Liver (tissue), 3 donors: Measurements from ENCODE around the gene CHML.

ENCODE experiments used
- FOXA1 ChIP-seq: IDR thresholded peaks from 2 replicates; pipeline ENCODE4 v1.6.1; 2016; ENCODE audit warnings: antibody characterized with exemption
- JUND ChIP-seq, 2 donors: IDR thresholded peaks; 2 replicates each; pipeline ENCODE4 v1.6.1; 2016; ENCODE audit warnings: antibody characterized with exemption in 2 of 2
- RAD21 ChIP-seq, 2 donors: IDR thresholded peaks; 2 replicates each; pipeline ENCODE4 v1.6.1; 2016; ENCODE audit warnings: antibody characterized with exemption in 2 of 2, mild to moderate bottlenecking in 2 of 2
- YY1 ChIP-seq: IDR thresholded peaks from 2 replicates; pipeline ENCODE4 v1.6.1; 2016; ENCODE audit warnings: antibody characterized with exemption, mild to moderate bottlenecking
- TF ChIP-seq, protein P1 (sequence below): fragments of 150-350 bp; IDR thresholded peaks from 2 replicates; pipeline ENCODE4 v1.5.1; 2017; ENCODE audit warnings: improper control_type of control experiment, low read depth, low read length; ENCODE audit not compliant: missing input control
- TF ChIP-seq, protein P2 (sequence below): IDR thresholded peaks from 2 replicates; pipeline ENCODE4 v1.6.1; 2016; ENCODE audit warnings: antibody characterized with exemption
- TF ChIP-seq, protein P3 (sequence below): IDR thresholded peaks from 2 replicates; pipeline ENCODE4 v1.6.1; 2016; ENCODE audit warnings: antibody characterized with exemption, mild to moderate bottlenecking
- donor health status: healthy.
- donor health status: healthy.

DNA sequence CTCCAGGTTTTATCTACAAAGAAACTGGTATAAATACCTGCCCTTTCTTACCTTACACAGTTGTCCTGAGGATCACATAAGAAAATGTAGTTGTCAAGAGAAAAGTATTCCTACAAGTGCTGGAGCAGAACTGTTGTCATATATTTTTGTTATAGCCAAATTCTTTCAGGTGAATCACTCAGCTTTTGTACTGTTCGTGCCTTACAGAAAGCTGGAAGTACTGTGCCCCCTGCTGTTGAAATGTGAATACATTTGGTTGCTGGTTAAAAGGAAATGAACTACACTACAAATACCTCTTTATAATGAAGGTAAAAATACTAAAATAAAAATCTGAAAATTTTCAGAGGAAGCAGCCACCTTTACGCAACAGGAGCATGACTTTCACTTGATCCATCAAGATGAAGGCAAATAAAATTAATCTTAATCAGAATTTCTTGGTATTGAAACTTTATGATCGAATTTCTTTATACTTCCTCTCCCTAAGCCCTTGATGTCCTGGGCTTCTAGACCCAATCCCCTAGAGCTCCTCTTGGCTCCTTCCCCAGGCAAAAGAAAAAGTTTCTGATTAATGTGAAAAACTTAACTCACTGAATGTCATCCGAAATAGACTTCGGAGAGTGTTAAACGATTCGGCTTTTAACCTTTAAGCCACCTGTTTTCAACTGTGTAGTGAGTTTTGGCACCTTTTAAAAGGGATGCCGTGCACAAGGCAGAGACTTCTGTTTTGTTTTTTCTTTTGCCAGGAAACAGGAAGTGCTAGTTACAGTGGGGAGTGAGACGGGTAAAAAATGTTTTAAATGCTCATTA is 12.5 kb downstream of the CHML start:
- TF ChIP-seq JUND (IDR thresholded peaks at IDR 0.05), result no peak
- TF ChIP-seq, protein P1, sequence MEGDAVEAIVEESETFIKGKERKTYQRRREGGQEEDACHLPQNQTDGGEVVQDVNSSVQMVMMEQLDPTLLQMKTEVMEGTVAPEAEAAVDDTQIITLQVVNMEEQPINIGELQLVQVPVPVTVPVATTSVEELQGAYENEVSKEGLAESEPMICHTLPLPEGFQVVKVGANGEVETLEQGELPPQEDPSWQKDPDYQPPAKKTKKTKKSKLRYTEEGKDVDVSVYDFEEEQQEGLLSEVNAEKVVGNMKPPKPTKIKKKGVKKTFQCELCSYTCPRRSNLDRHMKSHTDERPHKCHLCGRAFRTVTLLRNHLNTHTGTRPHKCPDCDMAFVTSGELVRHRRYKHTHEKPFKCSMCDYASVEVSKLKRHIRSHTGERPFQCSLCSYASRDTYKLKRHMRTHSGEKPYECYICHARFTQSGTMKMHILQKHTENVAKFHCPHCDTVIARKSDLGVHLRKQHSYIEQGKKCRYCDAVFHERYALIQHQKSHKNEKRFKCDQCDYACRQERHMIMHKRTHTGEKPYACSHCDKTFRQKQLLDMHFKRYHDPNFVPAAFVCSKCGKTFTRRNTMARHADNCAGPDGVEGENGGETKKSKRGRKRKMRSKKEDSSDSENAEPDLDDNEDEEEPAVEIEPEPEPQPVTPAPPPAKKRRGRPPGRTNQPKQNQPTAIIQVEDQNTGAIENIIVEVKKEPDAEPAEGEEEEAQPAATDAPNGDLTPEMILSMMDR, result peak; percentile 66
- TF ChIP-seq, protein P2, sequence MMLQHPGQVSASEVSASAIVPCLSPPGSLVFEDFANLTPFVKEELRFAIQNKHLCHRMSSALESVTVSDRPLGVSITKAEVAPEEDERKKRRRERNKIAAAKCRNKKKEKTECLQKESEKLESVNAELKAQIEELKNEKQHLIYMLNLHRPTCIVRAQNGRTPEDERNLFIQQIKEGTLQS, result no peak
- TF ChIP-seq, protein P3, sequence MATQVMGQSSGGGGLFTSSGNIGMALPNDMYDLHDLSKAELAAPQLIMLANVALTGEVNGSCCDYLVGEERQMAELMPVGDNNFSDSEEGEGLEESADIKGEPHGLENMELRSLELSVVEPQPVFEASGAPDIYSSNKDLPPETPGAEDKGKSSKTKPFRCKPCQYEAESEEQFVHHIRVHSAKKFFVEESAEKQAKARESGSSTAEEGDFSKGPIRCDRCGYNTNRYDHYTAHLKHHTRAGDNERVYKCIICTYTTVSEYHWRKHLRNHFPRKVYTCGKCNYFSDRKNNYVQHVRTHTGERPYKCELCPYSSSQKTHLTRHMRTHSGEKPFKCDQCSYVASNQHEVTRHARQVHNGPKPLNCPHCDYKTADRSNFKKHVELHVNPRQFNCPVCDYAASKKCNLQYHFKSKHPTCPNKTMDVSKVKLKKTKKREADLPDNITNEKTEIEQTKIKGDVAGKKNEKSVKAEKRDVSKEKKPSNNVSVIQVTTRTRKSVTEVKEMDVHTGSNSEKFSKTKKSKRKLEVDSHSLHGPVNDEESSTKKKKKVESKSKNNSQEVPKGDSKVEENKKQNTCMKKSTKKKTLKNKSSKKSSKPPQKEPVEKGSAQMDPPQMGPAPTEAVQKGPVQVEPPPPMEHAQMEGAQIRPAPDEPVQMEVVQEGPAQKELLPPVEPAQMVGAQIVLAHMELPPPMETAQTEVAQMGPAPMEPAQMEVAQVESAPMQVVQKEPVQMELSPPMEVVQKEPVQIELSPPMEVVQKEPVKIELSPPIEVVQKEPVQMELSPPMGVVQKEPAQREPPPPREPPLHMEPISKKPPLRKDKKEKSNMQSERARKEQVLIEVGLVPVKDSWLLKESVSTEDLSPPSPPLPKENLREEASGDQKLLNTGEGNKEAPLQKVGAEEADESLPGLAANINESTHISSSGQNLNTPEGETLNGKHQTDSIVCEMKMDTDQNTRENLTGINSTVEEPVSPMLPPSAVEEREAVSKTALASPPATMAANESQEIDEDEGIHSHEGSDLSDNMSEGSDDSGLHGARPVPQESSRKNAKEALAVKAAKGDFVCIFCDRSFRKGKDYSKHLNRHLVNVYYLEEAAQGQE, result no peak
- no peak for TF ChIP-seq YY1
- TF ChIP-seq FOXA1, result no peak
- peak; percentile 91 to 93 for TF ChIP-seq RAD21 (IDR thresholded peaks at IDR 0.05)
